Endothelial cell of umbilical vein (primary cell): Measurements from ENCODE around the gene INKA1. TPM values are rescaled to one million over a fixed set of nuclear protein-coding genes. Genes with fewer than 3 reads are reported as not detected.
A peak's percentile ranks its signal among the peaks of the same experiment; 100 is the strongest.

ENCODE experiments used
- BruUV-seq: library from RNA; stranded (reverse); fragments of 400-500 nt; replicated peaks from 2 replicates; lab custom pipeline; 2021; lab: Mats Ljungman, UMichigan
- CTCF ChIA-PET: fragments of 300-600, 350-600 bp; sonication (Branson Sonifier 250); formaldehyde crosslinking; loops from one replicate; lab custom pipeline; 2021; ENCODE audit warnings: antibody characterized with exemption, inconsistent platforms; lab: Charles Lee
- POLR2A ChIA-PET: fragments of 300-600, 350-600 bp; sonication (Branson Sonifier 250); formaldehyde crosslinking; loops from one replicate; lab custom pipeline; 2021; ENCODE audit warnings: antibody characterized with exemption, inconsistent platforms; lab: Charles Lee
- DNase-seq: peaks from one replicate; pipeline ENCODE4 v3.0.0-alpha.2; 2011; ENCODE audit warnings: low read depth, low spot score
- FAIRE-seq: peaks from 2 replicates; lab custom pipeline; 2011; peaks lifted over from hg19 to GRCh38; lab: Jason Lieb, UNC
- H2AFZ ChIP-seq: 2 replicates; pipeline ENCODE4 v1.6.0; 2012; ENCODE audit warnings: low read depth, low read length, control low read depth, inconsistent platforms
- H3K27ac ChIP-seq: 2 replicates; pipeline ENCODE4 v1.5.1; 2011; ENCODE audit warnings: low read depth, mild to moderate bottlenecking, control low read depth, low read length, moderate library complexity; ENCODE audit not compliant: insufficient read depth
- H3K27me3 ChIP-seq, 2 experiments: 2 replicates each; pipeline versions ENCODE4 v1.6.0 to v1.6.1; 2011; ENCODE audit warnings: low read length in 2 of 2, mixed read lengths in 1 of 2; ENCODE audit not compliant: control insufficient read depth in 2 of 2, insufficient read depth in 2 of 2
- H3K36me3 ChIP-seq, 2 experiments: 2 replicates in 1 of 2; 3 replicates in 1 of 2; pipeline ENCODE4 v1.5.1; 2011; ENCODE audit warnings: low read length in 2 of 2, mild to moderate bottlenecking in 1 of 2, moderate library complexity in 1 of 2; ENCODE audit not compliant: control insufficient read depth in 2 of 2, insufficient read depth in 2 of 2; ENCODE audit errors: extremely low read depth in 1 of 2
- H3K4me1 ChIP-seq: 3 replicates; pipeline ENCODE4 v1.5.1; 2011; ENCODE audit warnings: mild to moderate bottlenecking, low read length; ENCODE audit not compliant: control insufficient read depth, insufficient read depth; ENCODE audit errors: extremely low read depth
- H3K4me2 ChIP-seq: 2 replicates; pipeline ENCODE4 v1.6.1; 2011; ENCODE audit warnings: low read length, control low read depth, mixed read lengths; ENCODE audit not compliant: insufficient read depth
- H3K4me3 ChIP-seq, 3 experiments: fragments of 200-600 bp in 1 of 3; sonication (generic), shearing (Covaris generic) in 1 of 3; replicated peaks in 1 of 3; 2 replicates each; pipeline ENCODE4 v1.5.1; 2011 to 2016; ENCODE audit warnings: control low read depth in 3 of 3, low read length in 3 of 3, mild to moderate bottlenecking in 2 of 3, inconsistent platforms in 1 of 3, low read depth in 1 of 3, moderate library complexity in 1 of 3; ENCODE audit not compliant: insufficient read depth in 1 of 3
- H3K79me2 ChIP-seq: 2 replicates; pipeline ENCODE4 v1.6.0; 2012; ENCODE audit warnings: low read length, inconsistent platforms; ENCODE audit not compliant: control insufficient read depth, insufficient read depth
- H3K9ac ChIP-seq: replicated peaks from 2 replicates; pipeline ENCODE3; 2011; ENCODE audit warnings: low read length, control low read depth; ENCODE audit not compliant: insufficient read depth; ENCODE audit errors: extremely low read depth
- H3K9me1 ChIP-seq: replicated peaks from 3 replicates; pipeline ENCODE4 v1.6.0; 2011; ENCODE audit warnings: mild to moderate bottlenecking, low read length; ENCODE audit not compliant: control insufficient read depth, insufficient read depth; ENCODE audit errors: extremely low read depth
- H3K9me3 ChIP-seq: replicated peaks from 2 replicates; pipeline ENCODE4 v1.5.1; 2012; ENCODE audit warnings: low read length, inconsistent platforms; ENCODE audit not compliant: control insufficient read depth, insufficient read depth
- H4K20me1 ChIP-seq: replicated peaks from 2 replicates; pipeline ENCODE3; 2011; ENCODE audit warnings: mild to moderate bottlenecking, low read length; ENCODE audit not compliant: control insufficient read depth, insufficient read depth; ENCODE audit errors: extremely low read depth
- EZH2 ChIP-seq: IDR thresholded peaks from 2 replicates; pipeline ENCODE4 v1.6.1; 2012; ENCODE audit warnings: borderline replicate concordance, low read depth, mild to moderate bottlenecking, moderate library complexity, low read length, inconsistent platforms; ENCODE audit not compliant: severe bottlenecking
- FOS ChIP-seq: IDR thresholded peaks from 2 replicates; pipeline ENCODE4 v1.6.1; 2011; ENCODE audit warnings: mild to moderate bottlenecking, low read length, moderate library complexity, borderline replicate concordance; ENCODE audit not compliant: insufficient read depth
- GATA2 ChIP-seq: IDR thresholded peaks from 2 replicates; pipeline ENCODE4 v1.7.0; 2011; ENCODE audit warnings: low read depth, mild to moderate bottlenecking, moderate library complexity, mixed read lengths, low read length; ENCODE audit not compliant: insufficient read length, insufficient read depth
- JUN ChIP-seq: IDR thresholded peaks from 2 replicates; pipeline ENCODE4 v1.6.1; 2011; ENCODE audit warnings: borderline replicate concordance, low read depth; ENCODE audit not compliant: insufficient read length, insufficient read depth
- MYC ChIP-seq: IDR thresholded peaks from one replicate; pipeline ENCODE4 v1.6.1; 2011; ENCODE audit warnings: mild to moderate bottlenecking, low read depth, low read length
- POLR2A ChIP-seq: IDR thresholded peaks from 2 replicates; pipeline ENCODE4 v1.6.1; 2012; ENCODE audit warnings: low read depth, mild to moderate bottlenecking, control low read depth, low read length
- POLR2AphosphoS5 ChIP-seq: IDR thresholded peaks from 2 replicates; pipeline ENCODE4 v1.6.1; 2012; ENCODE audit warnings: low read depth, mild to moderate bottlenecking, control low read depth, low read length, moderate library complexity; ENCODE audit not compliant: insufficient read depth
- dilution Hi-C: fragments of 300-500 bp; cut with MboI; formaldehyde crosslinking; loops from one replicate; pipeline ENCODE4 v1.15.0; 2019; ENCODE audit warnings: low sequenced_read_pairs; ENCODE audit not compliant: extremely low pct_ligation_motif_present
- intact Hi-C: fragments of 100-400 bp; cut with micrococcal nuclease; formaldehyde crosslinking; loops from one replicate; pipeline ENCODE4 v1.10.0; 2022
- polyA plus RNA-seq, 4 experiments: library from polyadenylated mRNA; depleted of rRNA in 3 of 4; stranded (reverse) in 3 of 4; unstranded in 1 of 4; fragments of >200 nt; gene quantifications; 2 replicates each; pipeline versions ENCODE4 v1.2.1 to v1.2.3, GENCODE V29; 2011 to 2012; ENCODE audit warnings: missing spikeins in 1 of 4
- total RNA-seq: library from RNA; stranded (reverse); gene quantifications from 2 replicates; pipeline ENCODE4 v1.2.3, GENCODE V29; 2021
- TF ChIP-seq, protein P1 (sequence below), 2 donors: IDR thresholded peaks; 1 replicate in 1 of 2; 2 replicates in 1 of 2; pipeline ENCODE4 v1.5.1; 2011; ENCODE audit warnings: low read length in 2 of 2, mild to moderate bottlenecking in 2 of 2, moderate library complexity in 2 of 2, control low read depth in 1 of 2, inconsistent platforms in 1 of 2, low read depth in 1 of 2; ENCODE audit not compliant: insufficient read depth in 1 of 2; ENCODE audit errors: extremely low read depth in 1 of 2
- TF ChIP-seq, protein P2 (sequence below): IDR thresholded peaks from 2 replicates; pipeline ENCODE4 v1.6.1; 2011; ENCODE audit not compliant: insufficient read depth, insufficient read length

The INKA1 gene
- total and polyA plus RNA-seq, 2 donors (not counting 3 experiments of a cell fraction or from before 2014, with no cell fraction given), result 24.0 to 37.8 TPM

DNA sequence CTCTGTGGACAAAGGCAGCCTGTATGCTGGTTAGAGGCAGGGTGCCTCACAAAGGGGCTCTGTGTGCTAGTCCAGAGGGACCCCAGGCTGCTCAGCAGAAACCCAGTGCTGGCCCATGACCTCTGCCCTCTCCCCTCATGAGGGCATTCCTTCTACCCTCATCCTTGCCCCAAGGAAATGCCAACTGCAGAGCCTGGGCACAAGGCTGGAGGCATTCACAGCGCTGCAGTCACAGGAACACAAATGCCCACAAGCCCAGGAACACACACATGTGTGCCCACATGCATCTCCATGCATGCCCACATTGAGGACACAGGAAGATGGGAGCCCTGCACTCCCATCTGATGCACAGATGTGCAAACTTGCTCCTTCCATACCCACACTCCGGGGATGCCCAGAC lies 3.8 kb downstream of the INKA1 start:
- intact Hi-C loops, result loop anchor here (5.0 kb wide), 1 partner anchor 360 kb away; no protein-coding TSS in a partner anchor
- no peaks in the 10 kb centered on the region for H3K27me3 ChIP-seq
- POLR2A ChIA-PET, result interaction anchor here (1.0 kb wide), 1 partner anchor 32 kb away, joined by 3 read pairs; no protein-coding TSS in a partner anchor
- no peaks in the 10 kb centered on the region for H4K20me1 ChIP-seq
- no peak overlapping the region for H3K4me3 ChIP-seq
- peaks cover 39% of the 10 kb centered on the region for H3K4me1 ChIP-seq
- H2AFZ ChIP-seq, result no peak overlapping the region
- H3K9me1 ChIP-seq, result no peaks in the 10 kb centered on the region
- H3K79me2 ChIP-seq, result no peaks in the 10 kb centered on the region
- CTCF ChIA-PET, result interaction anchor here (0.8 to 12.4 kb wide), 4 partner anchors 16 to 267 kb away, joined by 3 to 545 read pairs (median 6); no protein-coding TSS in a partner anchor
- H3K36me3 ChIP-seq, result peaks cover 0 to 5% of the 10 kb centered on the region in 2 experiments
- no peaks in the 10 kb centered on the region for H3K9me3 ChIP-seq
- FAIRE-seq (peak; percentile 37), DNase-seq (peak; percentile 21)
- peak overlapping the region; percentile 77 for H3K27ac ChIP-seq
- TF ChIP-seq MYC (no peak), JUN (no peak), GATA2 (no peak), POLR2AphosphoS5 (no peak), EZH2 (no peak), POLR2A (no peak), FOS (no peak)
- TF ChIP-seq, protein P1, sequence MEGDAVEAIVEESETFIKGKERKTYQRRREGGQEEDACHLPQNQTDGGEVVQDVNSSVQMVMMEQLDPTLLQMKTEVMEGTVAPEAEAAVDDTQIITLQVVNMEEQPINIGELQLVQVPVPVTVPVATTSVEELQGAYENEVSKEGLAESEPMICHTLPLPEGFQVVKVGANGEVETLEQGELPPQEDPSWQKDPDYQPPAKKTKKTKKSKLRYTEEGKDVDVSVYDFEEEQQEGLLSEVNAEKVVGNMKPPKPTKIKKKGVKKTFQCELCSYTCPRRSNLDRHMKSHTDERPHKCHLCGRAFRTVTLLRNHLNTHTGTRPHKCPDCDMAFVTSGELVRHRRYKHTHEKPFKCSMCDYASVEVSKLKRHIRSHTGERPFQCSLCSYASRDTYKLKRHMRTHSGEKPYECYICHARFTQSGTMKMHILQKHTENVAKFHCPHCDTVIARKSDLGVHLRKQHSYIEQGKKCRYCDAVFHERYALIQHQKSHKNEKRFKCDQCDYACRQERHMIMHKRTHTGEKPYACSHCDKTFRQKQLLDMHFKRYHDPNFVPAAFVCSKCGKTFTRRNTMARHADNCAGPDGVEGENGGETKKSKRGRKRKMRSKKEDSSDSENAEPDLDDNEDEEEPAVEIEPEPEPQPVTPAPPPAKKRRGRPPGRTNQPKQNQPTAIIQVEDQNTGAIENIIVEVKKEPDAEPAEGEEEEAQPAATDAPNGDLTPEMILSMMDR (IDR thresholded peaks at IDR 0.05; ENCODE audit: extremely low read depth in 1 of 2, insufficient read depth in 1 of 2, low read depth in 1 of 2, low read length in 2 of 2), result no peak
- TF ChIP-seq, protein P2, sequence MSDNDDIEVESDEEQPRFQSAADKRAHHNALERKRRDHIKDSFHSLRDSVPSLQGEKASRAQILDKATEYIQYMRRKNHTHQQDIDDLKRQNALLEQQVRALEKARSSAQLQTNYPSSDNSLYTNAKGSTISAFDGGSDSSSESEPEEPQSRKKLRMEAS, result no peak
- no TSS peak for BruUV-seq
- dilution Hi-C loops, result no loop called here
- H3K4me2 ChIP-seq, result peak overlapping the region; percentile 26
- H3K9ac ChIP-seq, result peak overlapping the region; percentile 36
